Loucy (cell line): Measurements from ENCODE around the gene VEPH1.

Source experiments
- CTCF ChIP-seq: fragments of 200-600 bp; sonication (generic); conservative IDR thresholded peaks from 2 replicates; pipeline ENCODE4 v1.5.1; 2014; ENCODE audit warnings: mild to moderate bottlenecking, antibody characterized with exemption, low read length
- EZH2phosphoT487 ChIP-seq: fragments of 200-600 bp; IDR thresholded peaks from 2 replicates; pipeline ENCODE4 v1.6.1; 2018; ENCODE audit warnings: antibody characterized with exemption, mild to moderate bottlenecking, moderate library complexity, borderline replicate concordance

GRCh38 chr3:157535667-157536066 is 32.5 kb upstream of the VEPH1 start:
- TF ChIP-seq CTCF (no peak), EZH2phosphoT487 (no peak)
